HepG2 (cell line): ENCODE data around the gene FGFR4. TPM values are rescaled to one million over a fixed set of nuclear protein-coding genes. Genes with fewer than 3 reads are reported as not detected.

Experiments used
- ATAC-seq: fragments of 200-7000 bp; cut with Tn5 transposase; 3 replicates; pipeline ENCODE4 v1.9.1; 2020; ENCODE audit warnings: mild to moderate bottlenecking, moderate library complexity
- BruUV-seq: library from RNA; stranded (reverse); fragments of 400-500 nt; replicated peaks from 2 replicates; lab custom pipeline; 2021; lab: Mats Ljungman, UMichigan
- CTCF ChIA-PET: fragments of 300-600 bp; formaldehyde crosslinking; extraction: SDS; loops from one replicate; lab custom pipeline; 2021; ENCODE audit warnings: low total read pairs, inconsistent platforms, low intra/inter-chr PET ratio; lab: Yijun Ruan, JAX
- POLR2A ChIA-PET: fragments of 350-600 bp; sonication (Branson Sonifier 250); formaldehyde crosslinking; loops from one replicate; lab custom pipeline; 2020; ENCODE audit warnings: antibody characterized with exemption, inconsistent platforms; lab: Yijun Ruan, JAX
- DNase-seq: peaks from one replicate; pipeline ENCODE4 v3.0.0-alpha.2; 2015; ENCODE audit warnings: low spot score
- FAIRE-seq: peaks from 3 replicates; lab custom pipeline; 2011; peaks lifted over from hg19 to GRCh38; lab: Jason Lieb, UNC
- H2AFZ ChIP-seq: one replicate; pipeline ENCODE4 v1.6.1; 2011; ENCODE audit warnings: low read length, inconsistent platforms
- H3K27ac ChIP-seq: fragments of 300-600 bp; 3 replicates; pipeline ENCODE4 v1.8.0; 2011; ENCODE audit warnings: mixed run types, mild to moderate bottlenecking, mixed read lengths, low read length, inconsistent platforms; ENCODE audit not compliant: insufficient read depth; ENCODE audit errors: extremely low read length
- H3K27me3 ChIP-seq, 2 experiments: fragments of 200-600 bp in 1 of 2; 2 replicates in 1 of 2; 3 replicates in 1 of 2; pipeline versions ENCODE4 v1.6.0 to v1.8.0; 2011; ENCODE audit warnings: low read length in 2 of 2, mild to moderate bottlenecking in 2 of 2, moderate library complexity in 2 of 2, inconsistent platforms in 1 of 2; ENCODE audit not compliant: insufficient read depth in 2 of 2, control insufficient read depth in 1 of 2
- H3K36me3 ChIP-seq, 2 experiments: fragments of 200-600 bp in 1 of 2; replicated peaks in 1 of 2; 2 replicates in 1 of 2; 3 replicates in 1 of 2; pipeline versions ENCODE4 v1.5.1 to v1.8.0; 2011; ENCODE audit warnings: low read length in 2 of 2, inconsistent platforms in 1 of 2; ENCODE audit not compliant: insufficient read depth in 2 of 2, control insufficient read depth in 1 of 2
- H3K4me1 ChIP-seq: 2 replicates; pipeline ENCODE4 v1.5.1; 2012; ENCODE audit warnings: low read length, inconsistent platforms; ENCODE audit not compliant: insufficient read depth
- H3K4me2 ChIP-seq: 2 replicates; pipeline ENCODE4 v1.6.0; 2011; ENCODE audit warnings: low read depth, low read length, inconsistent platforms
- H3K4me3 ChIP-seq, 3 experiments: fragments of 200-600 bp in 1 of 3; sonication (generic), shearing (Covaris generic) in 1 of 3; replicated peaks in 1 of 3; 2 replicates each; pipeline ENCODE4 v1.5.1; 2011 to 2016; ENCODE audit warnings: low read length in 3 of 3, inconsistent platforms in 2 of 3, low read depth in 2 of 3, mild to moderate bottlenecking in 2 of 3, control low read depth in 1 of 3, mixed read lengths in 1 of 3; ENCODE audit not compliant: insufficient read depth in 1 of 3
- H3K79me2 ChIP-seq: one replicate; pipeline ENCODE4 v1.6.1; 2011; ENCODE audit warnings: low read length, inconsistent platforms; ENCODE audit not compliant: insufficient read depth
- H3K9ac ChIP-seq: 2 replicates; pipeline ENCODE4 v1.6.0; 2011; ENCODE audit warnings: mild to moderate bottlenecking, low read depth, low read length, inconsistent platforms; ENCODE audit not compliant: insufficient read depth
- H3K9me3 ChIP-seq: 2 replicates; pipeline ENCODE4 v1.5.1; 2012; ENCODE audit warnings: mild to moderate bottlenecking, low read length
- H4K20me1 ChIP-seq: 2 replicates; pipeline ENCODE4 v1.6.0; 2011; ENCODE audit warnings: inconsistent platforms, mild to moderate bottlenecking, low read length, moderate library complexity; ENCODE audit not compliant: insufficient read depth
- ATF7 ChIP-seq, 2 experiments: fragments of 450-650 bp in 1 of 2; sonication (generic) in 1 of 2; formaldehyde crosslinking in 1 of 2; IDR thresholded peaks; 2 replicates each; pipeline versions ENCODE4 v1.4.0 to v1.6.1; 2016 to 2020; ENCODE audit warnings: antibody characterized with exemption in 1 of 2, mild to moderate bottlenecking in 1 of 2, missing genetic modification reagents in 1 of 2
- CCAR2 ChIP-seq: fragments of 200-400 bp; formaldehyde crosslinking; optimal IDR thresholded peaks from 2 replicates; pipeline ENCODE3; 2018; ENCODE audit warnings: low read depth, mild to moderate bottlenecking, low read length, moderate library complexity
- MAF1 ChIP-seq: sonication (generic); formaldehyde crosslinking; IDR thresholded peaks from 2 replicates; pipeline ENCODE4 v1.5.0; 2020; ENCODE audit warnings: missing genetic modification reagents, borderline replicate concordance
- MYNN ChIP-seq: sonication (generic); formaldehyde crosslinking; IDR thresholded peaks from 2 replicates; pipeline ENCODE4 v1.4.0; 2020; ENCODE audit warnings: mild to moderate bottlenecking, low read depth, missing genetic modification reagents
- NFIB ChIP-seq: sonication (generic); formaldehyde crosslinking; IDR thresholded peaks from 2 replicates; pipeline ENCODE4 v1.9.0; 2021; ENCODE audit warnings: missing genetic modification reagents, mild to moderate bottlenecking, borderline replicate concordance
- PTBP1 ChIP-seq: fragments of 200-400 bp; formaldehyde crosslinking; IDR thresholded peaks from 2 replicates; pipeline ENCODE4 v1.6.1; 2018; ENCODE audit warnings: low read length, low read depth; ENCODE audit not compliant: poor library complexity, severe bottlenecking
- RNF2 ChIP-seq: fragments of 450-650 bp; conservative IDR thresholded peaks from 2 replicates; pipeline ENCODE4 v1.6.1; 2016; ENCODE audit warnings: low read depth
- SOX13 ChIP-seq, 3 experiments: fragments of 450-650 bp in 1 of 3; sonication (generic) in 1 of 3; formaldehyde crosslinking in 1 of 3; IDR thresholded peaks in 2 of 3; conservative IDR thresholded peaks in 1 of 3; 2 replicates each; pipeline versions ENCODE4 v1.5.0 to v1.6.1; 2016 to 2020; ENCODE audit warnings: antibody characterized with exemption in 1 of 3, mild to moderate bottlenecking in 1 of 3, missing compliant biosample characterization in 1 of 3, missing genetic modification reagents in 1 of 3, moderate library complexity in 1 of 3
- SUZ12 ChIP-seq: fragments of 150-350 bp; IDR thresholded peaks from 2 replicates; pipeline ENCODE4 v1.6.1; 2014; ENCODE audit warnings: low read depth, low read length
- ZNF224 ChIP-seq: sonication (generic); formaldehyde crosslinking; IDR thresholded peaks from 2 replicates; pipeline ENCODE4 v1.5.0; 2020; ENCODE audit warnings: mild to moderate bottlenecking, missing genetic modification reagents
- ZNF260 ChIP-seq: sonication (generic); formaldehyde crosslinking; IDR thresholded peaks from 2 replicates; pipeline ENCODE4 v1.4.0; 2020; ENCODE audit warnings: missing genetic modification reagents, low read depth, mild to moderate bottlenecking, borderline replicate concordance
- ZNF747 ChIP-seq: sonication (generic); formaldehyde crosslinking; IDR thresholded peaks from 2 replicates; pipeline ENCODE4 v1.8.1; 2023; ENCODE audit warnings: missing genetic modification reagents, mild to moderate bottlenecking, borderline replicate concordance
- ZNF782 ChIP-seq: sonication (generic); formaldehyde crosslinking; IDR thresholded peaks from 2 replicates; pipeline ENCODE4 v1.4.0; 2020; ENCODE audit warnings: missing genetic modification reagents, mild to moderate bottlenecking, borderline replicate concordance
- WGBS: methylation state at CpG from one replicate; pipeline ENCODE4 v1.1.6; 2017; ENCODE audit warnings: low lambda C conversion rate; 5-methylcytosine and 5-hydroxymethylcytosine counted together
- in situ Hi-C: cut with HindIII; loops from 2 replicates; pipeline ENCODE4 v1.10.0; 2017; ENCODE audit warnings: low pct_unique_long_range_greater_than_20kb; ENCODE audit not compliant: extremely low pct_ligation_motif_present
- intact Hi-C: fragments of 100-400 bp; cut with micrococcal nuclease; formaldehyde crosslinking; loops from one replicate; pipeline ENCODE4 v1.10.0; 2022; ENCODE audit not compliant: unreplicated experiment
- polyA plus RNA-seq, 8 experiments: library from polyadenylated mRNA; depleted of rRNA in 3 of 8; stranded (reverse) in 7 of 8; unstranded in 1 of 8; fragments of >200 nt; fragmentation: Illumina TruSeq in 4 of 8; extraction: Trizol in 4 of 8; gene quantifications; 2 replicates each; pipeline versions ENCODE4 v1.2.1 to v1.2.3, GENCODE V29; 2011 to 2016; ENCODE audit warnings: low read depth in 4 of 8, missing spikeins in 1 of 8, mixed read lengths in 1 of 8; ENCODE audit not compliant: insufficient read depth in 1 of 8
- total RNA-seq, 5 experiments: library from RNA; depleted of rRNA; stranded (reverse); fragments of >200 nt; fragmentation: Illumina TruSeq; extraction: Trizol; gene quantifications; 2 replicates each; pipeline ENCODE4 v1.2.3, GENCODE V29; 2016; ENCODE audit warnings: low read depth in 1 of 5
- TF ChIP-seq, protein P1 (sequence below): sonication (generic); formaldehyde crosslinking; IDR thresholded peaks from 2 replicates; pipeline ENCODE4 v1.4.0; 2020; ENCODE audit warnings: mild to moderate bottlenecking, missing genetic modification reagents

FGFR4 gene
- total and polyA plus RNA-seq, 2 of the 13 experiments (the other 11 are each of a cell fraction or from before 2014, with no cell fraction given), result 129 to 219 TPM

DNA sequence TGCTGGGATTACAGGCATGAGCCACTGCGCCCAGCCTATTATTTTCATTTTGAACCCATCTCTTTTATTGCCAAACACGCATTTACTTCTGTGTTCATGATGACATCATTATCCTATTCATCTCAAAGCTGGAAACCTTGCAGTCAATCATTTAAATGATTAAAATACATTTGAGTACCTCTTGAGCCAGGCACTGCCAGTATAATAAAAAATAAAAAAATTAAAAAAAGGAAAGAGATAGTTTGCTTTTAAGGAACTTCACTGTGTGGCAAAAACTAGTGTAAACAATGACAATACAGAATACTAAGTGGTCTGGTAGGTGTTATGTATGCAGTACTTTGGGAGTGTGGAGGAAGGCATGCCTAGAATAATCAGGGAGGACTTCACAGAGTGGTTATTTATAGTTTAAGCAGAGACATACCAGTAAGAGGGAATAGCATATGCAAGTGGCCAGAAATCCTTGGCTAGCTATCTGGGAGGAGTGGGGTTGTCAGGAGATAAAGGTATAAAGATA lies 55.4 kb downstream of the FGFR4 start:
- Histone ChIP-seq H3K79me2 (no peaks in the 10 kb centered on the region), H3K27me3 (no peaks in the 10 kb centered on the region; a peak in 1 of 5 replicates), H3K4me3 (no peak overlapping the region), H3K9ac (no peak overlapping the region), H3K4me1 (no peaks in the 10 kb centered on the region), H3K27ac (no peak overlapping the region), H3K9me3 (no peaks in the 10 kb centered on the region), H2AFZ (no peak overlapping the region), H3K36me3 (no peaks in the 10 kb centered on the region), H4K20me1 (no peaks in the 10 kb centered on the region), H3K4me2 (no peak overlapping the region)
- FAIRE-seq (no peak), ATAC-seq (no peak), DNase-seq (no peak)
- in situ Hi-C loops (no loop called here), intact Hi-C loops (no loop called here)
- WGBS, result 65% methylated on average over 2 of the region's 2 CpGs
- BruUV-seq, result no TSS peak
- POLR2A ChIA-PET, result no interaction called here
- TF ChIP-seq ATF7 (IDR thresholded peaks at IDR 0.05), result peak; percentile 85
- no peak for TF ChIP-seq ATF7 (CRISPR knock-in tag; IDR thresholded peaks at IDR 0.05)
- TF ChIP-seq ZNF782 (CRISPR knock-in tag), result no peak
- no peak for TF ChIP-seq SOX13 (IDR thresholded peaks at IDR 0.05)
- TF ChIP-seq SOX13 (CRISPR knock-in tag; conservative IDR thresholded peaks at IDR 0.05 in 1 of 2, IDR thresholded peaks at IDR 0.05 in 1 of 2), result no peak
- TF ChIP-seq MAF1, result no peak
- CTCF ChIA-PET, result no interaction called here

DNA sequence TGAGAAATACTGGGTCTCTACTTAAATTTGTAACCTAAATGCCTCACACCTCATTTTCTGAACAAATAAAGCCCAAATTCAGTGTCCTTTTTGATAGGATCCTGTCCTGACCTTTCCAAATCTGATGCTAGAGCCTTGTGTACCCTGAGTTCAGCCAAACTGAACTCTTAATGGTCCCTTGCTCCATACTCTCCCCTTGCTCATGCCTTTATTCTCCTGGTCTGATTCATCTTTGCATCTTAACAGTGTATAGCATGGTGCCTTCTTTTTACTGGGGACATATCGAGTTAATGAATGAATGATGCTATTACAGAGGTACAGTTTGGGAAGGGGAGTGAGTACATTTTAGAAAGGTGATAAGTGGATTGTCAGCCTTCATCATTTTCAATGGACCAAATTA lies 56.1 kb downstream of the FGFR4 start:
- Histone ChIP-seq H3K79me2 (no peaks in the 10 kb centered on the region), H2AFZ (no peak overlapping the region), H3K4me2 (no peak overlapping the region), H3K4me3 (no peak overlapping the region), H3K9ac (no peak overlapping the region), H4K20me1 (no peaks in the 10 kb centered on the region), H3K27ac (no peak overlapping the region), H3K27me3 (no peaks in the 10 kb centered on the region; a peak in 1 of 5 replicates), H3K36me3 (no peaks in the 10 kb centered on the region), H3K9me3 (no peaks in the 10 kb centered on the region), H3K4me1 (no peaks in the 10 kb centered on the region)
- 16% methylated on average over 1 of the region's 1 CpG for WGBS
- BruUV-seq, result no TSS peak
- ATAC-seq, result no peak
- intact Hi-C loops (no loop called here), in situ Hi-C loops (no loop called here)
- DNase-seq, result no peak
- FAIRE-seq, result no peak
- ChIA-PET CTCF (no interaction called here), POLR2A (no interaction called here)
- TF ChIP-seq MYNN (CRISPR knock-in tag), result no peak
- TF ChIP-seq CCAR2, result no peak
- no peak for TF ChIP-seq ATF7 (IDR thresholded peaks at IDR 0.05)
- TF ChIP-seq ATF7 (CRISPR knock-in tag; IDR thresholded peaks at IDR 0.05), result no peak
- TF ChIP-seq, protein P1, sequence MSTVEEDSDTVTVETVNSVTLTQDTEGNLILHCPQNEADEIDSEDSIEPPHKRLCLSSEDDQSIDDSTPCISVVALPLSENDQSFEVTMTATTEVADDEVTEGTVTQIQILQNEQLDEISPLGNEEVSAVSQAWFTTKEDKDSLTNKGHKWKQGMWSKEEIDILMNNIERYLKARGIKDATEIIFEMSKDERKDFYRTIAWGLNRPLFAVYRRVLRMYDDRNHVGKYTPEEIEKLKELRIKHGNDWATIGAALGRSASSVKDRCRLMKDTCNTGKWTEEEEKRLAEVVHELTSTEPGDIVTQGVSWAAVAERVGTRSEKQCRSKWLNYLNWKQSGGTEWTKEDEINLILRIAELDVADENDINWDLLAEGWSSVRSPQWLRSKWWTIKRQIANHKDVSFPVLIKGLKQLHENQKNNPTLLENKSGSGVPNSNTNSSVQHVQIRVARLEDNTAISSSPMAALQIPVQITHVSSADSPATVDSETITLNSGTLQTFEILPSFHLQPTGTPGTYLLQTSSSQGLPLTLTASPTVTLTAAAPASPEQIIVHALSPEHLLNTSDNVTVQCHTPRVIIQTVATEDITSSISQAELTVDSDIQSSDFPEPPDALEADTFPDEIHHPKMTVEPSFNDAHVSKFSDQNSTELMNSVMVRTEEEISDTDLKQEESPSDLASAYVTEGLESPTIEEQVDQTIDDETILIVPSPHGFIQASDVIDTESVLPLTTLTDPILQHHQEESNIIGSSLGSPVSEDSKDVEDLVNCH (CRISPR knock-in tag), result no peak
- TF ChIP-seq ZNF260 (CRISPR knock-in tag), result no peak
- TF ChIP-seq ZNF224 (CRISPR knock-in tag), result no peak
- TF ChIP-seq RNF2, result no peak
- no peak for TF ChIP-seq SUZ12
- no peak for TF ChIP-seq ZNF747 (CRISPR knock-in tag)
- no peak for TF ChIP-seq PTBP1
- no peak for TF ChIP-seq NFIB (CRISPR knock-in tag)
